Measurements from ENCODE around the gene CCDC71.

Gene CCDC71

GRCh38 chr3:49122451-49122850, 43.7 kb downstream of the CCDC71 start:
- ChIA-PET CTCF (no interaction called here), POLR2A (interaction anchor here (1.3 to 2.0 kb wide), 3 partner anchors 10 to 115 kb away, joined by 4 to 8 read pairs (median 6); partner anchors contain the start of genes LAMB2, QRICH1 and WDR6)
- no peak for TF ChIP-seq NFRKB (IDR thresholded peaks at IDR 0.05)
- no peak for TF ChIP-seq SP1 (IDR thresholded peaks at IDR 0.05)
- no peak for TF ChIP-seq FOXA1 (IDR thresholded peaks at IDR 0.05)
- TF ChIP-seq SUZ12 (IDR thresholded peaks at IDR 0.05), result no peak
- DNase-seq (ENCODE audit: extremely low spot score), result no peak

- ChIA-PET CTCF (no interaction called here), POLR2A (interaction anchor here (0.5 to 2.2 kb wide), 6 partner anchors 10 to 115 kb away, joined by 3 to 66 read pairs (median 5); partner anchors contain the start of genes LAMB2, QRICH1 and WDR6)
- DNase-seq (ENCODE audit: extremely low spot score), result no peak
- TF ChIP-seq ARNT (IDR thresholded peaks at IDR 0.05) (no peak), CTBP1 (IDR thresholded peaks at IDR 0.05; ENCODE audit: borderline replicate concordance) (no peak), TARDBP (IDR thresholded peaks at IDR 0.05) (no peak), SUZ12 (IDR thresholded peaks at IDR 0.05) (no peak), ELF4 (IDR thresholded peaks at IDR 0.05) (no peak), FOXK2 (IDR thresholded peaks at IDR 0.05) (no peak), SP1 (IDR thresholded peaks at IDR 0.05) (no peak), PKNOX1 (IDR thresholded peaks at IDR 0.05) (no peak), ZNF384 (IDR thresholded peaks at IDR 0.05) (no peak), BHLHE40 (IDR thresholded peaks at IDR 0.05; ENCODE audit: borderline replicate concordance) (no peak), L3MBTL2 (conservative IDR thresholded peaks at IDR 0.05) (no peak), FOXA1 (IDR thresholded peaks at IDR 0.05) (no peak), NFRKB (IDR thresholded peaks at IDR 0.05) (no peak), HDGF (IDR thresholded peaks at IDR 0.05; ENCODE audit: borderline replicate concordance) (no peak), FOXM1 (IDR thresholded peaks at IDR 0.05; ENCODE audit: borderline replicate concordance) (no peak), LEF1 (IDR thresholded peaks at IDR 0.05; ENCODE audit: borderline replicate concordance) (no peak)
Observed at GRCh38 chr3:49122022-49122421, 44.1 kb downstream of the CCDC71 start.

GRCh38 chr3:49121132-49121736, 44.9 kb downstream of the CCDC71 start:
- no peak for DNase-seq (ENCODE audit: extremely low spot score)
- CTCF ChIA-PET, result no interaction called here
- no peak for TF ChIP-seq ARNT (IDR thresholded peaks at IDR 0.05)
- TF ChIP-seq LEF1 (IDR thresholded peaks at IDR 0.05; ENCODE audit: borderline replicate concordance), result no peak
- no peak for TF ChIP-seq HDGF (IDR thresholded peaks at IDR 0.05; ENCODE audit: borderline replicate concordance)
- TF ChIP-seq L3MBTL2 (conservative IDR thresholded peaks at IDR 0.05), result no peak
- TF ChIP-seq NFRKB (IDR thresholded peaks at IDR 0.05), result no peak
- no peak for TF ChIP-seq FOXA1 (IDR thresholded peaks at IDR 0.05)
- no peak for TF ChIP-seq CTBP1 (IDR thresholded peaks at IDR 0.05; ENCODE audit: borderline replicate concordance)
- no peak for TF ChIP-seq ZNF384 (IDR thresholded peaks at IDR 0.05)
- no peak for TF ChIP-seq PKNOX1 (IDR thresholded peaks at IDR 0.05)
- TF ChIP-seq TARDBP (IDR thresholded peaks at IDR 0.05), result no peak
- no peak for TF ChIP-seq SP1 (IDR thresholded peaks at IDR 0.05)
- POLR2A ChIA-PET, result interaction anchor here (0.5 to 2.3 kb wide), 25 partner anchors 10 to 463 kb away, joined by 3 to 66 read pairs (median 4); partner anchors contain the start of genes KLHDC8B, LAMB2, NDUFAF3 and P4HTM

- DNase-seq (ENCODE audit: extremely low spot score), result peak; percentile 96
- TF ChIP-seq ZNF384 (IDR thresholded peaks at IDR 0.05) (no peak), L3MBTL2 (conservative IDR thresholded peaks at IDR 0.05) (no peak), FOXA1 (IDR thresholded peaks at IDR 0.05) (no peak)
- CTCF ChIA-PET, result no interaction called here
- POLR2A ChIA-PET, result interaction anchor here (0.6 to 2.3 kb wide), 24 partner anchors 9 to 463 kb away, joined by 3 to 66 read pairs (median 4); partner anchors contain the start of genes KLHDC8B, LAMB2, NDUFAF3 and P4HTM
Observed at GRCh38 chr3:49120438-49121131, 45.5 kb downstream of the CCDC71 start, which contains the start of gene USP19. Gene USP19 (minus strand): TSS chr3:49120823. CDS start chr3:49119145, 1,678 bp downstream.

- POLR2A ChIA-PET, result interaction anchor here (0.9 to 2.3 kb wide), 11 partner anchors 9 to 113 kb away, joined by 3 to 66 read pairs (median 9); partner anchors contain the start of genes KLHDC8B, LAMB2, NDUFAF3 and QRICH1
- peak; percentile 18 for DNase-seq (ENCODE audit: extremely low spot score)
- no peak for TF ChIP-seq SUZ12 (IDR thresholded peaks at IDR 0.05)
- no peak for TF ChIP-seq FOXK2 (IDR thresholded peaks at IDR 0.05)
- no peak for TF ChIP-seq ARNT (IDR thresholded peaks at IDR 0.05)
- no peak for TF ChIP-seq NFRKB (IDR thresholded peaks at IDR 0.05)
- no peak for TF ChIP-seq FOXM1 (IDR thresholded peaks at IDR 0.05; ENCODE audit: borderline replicate concordance)
- TF ChIP-seq BHLHE40 (IDR thresholded peaks at IDR 0.05; ENCODE audit: borderline replicate concordance), result no peak
- TF ChIP-seq CTBP1 (IDR thresholded peaks at IDR 0.05; ENCODE audit: borderline replicate concordance), result no peak
- TF ChIP-seq TARDBP (IDR thresholded peaks at IDR 0.05), result no peak
- TF ChIP-seq ELF4 (IDR thresholded peaks at IDR 0.05), result no peak
- TF ChIP-seq SP1 (IDR thresholded peaks at IDR 0.05), result no peak
- TF ChIP-seq HDGF (IDR thresholded peaks at IDR 0.05; ENCODE audit: borderline replicate concordance), result no peak
- TF ChIP-seq ZNF384 (IDR thresholded peaks at IDR 0.05), result no peak
- CTCF ChIA-PET, result no interaction called here
Observed at GRCh38 chr3:49120096-49120437, 46.1 kb downstream of the CCDC71 start.

- TF ChIP-seq FOXK2 (IDR thresholded peaks at IDR 0.05) (no peak), ELF4 (IDR thresholded peaks at IDR 0.05) (no peak), NFRKB (IDR thresholded peaks at IDR 0.05) (no peak), BHLHE40 (IDR thresholded peaks at IDR 0.05; ENCODE audit: borderline replicate concordance) (no peak), LEF1 (IDR thresholded peaks at IDR 0.05; ENCODE audit: borderline replicate concordance) (no peak), FOXM1 (IDR thresholded peaks at IDR 0.05; ENCODE audit: borderline replicate concordance) (no peak), CTBP1 (IDR thresholded peaks at IDR 0.05; ENCODE audit: borderline replicate concordance) (no peak), HDGF (IDR thresholded peaks at IDR 0.05; ENCODE audit: borderline replicate concordance) (no peak), TARDBP (IDR thresholded peaks at IDR 0.05) (no peak), FOXA1 (IDR thresholded peaks at IDR 0.05) (no peak), L3MBTL2 (conservative IDR thresholded peaks at IDR 0.05) (no peak)
- DNase-seq (ENCODE audit: extremely low spot score), result no peak
- ChIA-PET CTCF (no interaction called here), POLR2A (interaction anchor here (1.0 to 2.3 kb wide), 3 partner anchors 10 to 97 kb away, joined by 5 to 13 read pairs (median 10); partner anchors contain the start of gene NDUFAF3)
Observed at GRCh38 chr3:49119439-49119838, 46.7 kb downstream of the CCDC71 start.

Measured in HEK293T (cell line).